Activated B cell treated with CpG ODN at 0.5 μM for 24 hours (primary cell): Measurements from ENCODE around the gene KLK8. TPM values are rescaled to one million over a fixed set of nuclear protein-coding genes. Genes with fewer than 3 reads are reported as not detected.

Experiments used
- ATAC-seq: fragments of 200-7000 bp; cut with Tn5 transposase; one replicate; pipeline ENCODE4 v1.10.0; 2021; ENCODE audit warnings: low read depth, mild to moderate bottlenecking, moderate library complexity
- CTCF ChIA-PET: fragments of 350-600 bp; sonication (Branson Sonifier 250); formaldehyde crosslinking; loops from one replicate; lab custom pipeline; 2021; ENCODE audit warnings: antibody characterized with exemption; lab: Charles Lee
- POLR2A ChIA-PET: fragments of 350-600 bp; sonication (Branson Sonifier 250); formaldehyde crosslinking; loops from one replicate; lab custom pipeline; 2021; ENCODE audit warnings: antibody characterized with exemption; lab: Charles Lee
- DNase-seq: peaks from one replicate; pipeline ENCODE4 v3.0.0; 2022
- H3K27ac Mint-ChIP-seq: one replicate; pipeline ENCODE4 v1.8.0; 2020; ENCODE audit warnings: mixed read lengths
- H3K27me3 Mint-ChIP-seq: one replicate; pipeline ENCODE4 v1.8.0; 2021; ENCODE audit warnings: mixed read lengths
- H3K36me3 Mint-ChIP-seq: one replicate; pipeline ENCODE4 v1.8.0; 2021; ENCODE audit warnings: low read depth, mixed read lengths
- H3K4me1 Mint-ChIP-seq: one replicate; pipeline ENCODE4 v1.8.0; 2021; ENCODE audit warnings: mixed read lengths
- H3K4me3 Mint-ChIP-seq: one replicate; pipeline ENCODE4 v1.8.0; 2020; ENCODE audit warnings: mild to moderate bottlenecking, mixed read lengths
- H3K9me3 Mint-ChIP-seq: one replicate; pipeline ENCODE4 v1.8.0; 2020; ENCODE audit warnings: mixed read lengths
- CTCF ChIP-seq: fragments of 200-600 bp; IDR thresholded peaks from one replicate; pipeline ENCODE4 v1.8.0; 2022; ENCODE audit warnings: antibody characterized with exemption, mild to moderate bottlenecking
- intact Hi-C: fragments of 100-400 bp; cut with micrococcal nuclease; formaldehyde crosslinking; loops from one replicate; pipeline ENCODE4 v1.15.1; 2024
- total RNA-seq: library from RNA; stranded (reverse); gene quantifications from 2 replicates; pipeline ENCODE4 v1.2.3, GENCODE V29; 2022

Gene KLK8
- total RNA-seq, 1 donor from 2014 or later = not detected

GRCh38 chr19:51000981-51001380 is 423 bp downstream of the KLK8 start:
- H3K9me3 Mint-ChIP-seq = no peaks in the 10 kb centered on the region
- H3K36me3 Mint-ChIP-seq = no peaks in the 10 kb centered on the region
- ChIA-PET CTCF (no interaction called here), POLR2A (no interaction called here)
- ATAC-seq = no peak
- no peaks in the 10 kb centered on the region for H3K4me1 Mint-ChIP-seq
- no peak for TF ChIP-seq CTCF
- intact Hi-C loops = no loop called here
- no peak for DNase-seq
- H3K4me3 Mint-ChIP-seq = no peak overlapping the region
- H3K27ac Mint-ChIP-seq = no peak overlapping the region
- H3K27me3 Mint-ChIP-seq = peaks cover 27% of the 10 kb centered on the region

GRCh38 chr19:51000426-51000825 is 978 bp downstream of the KLK8 start:
- Mint-ChIP-seq H3K27me3 (peaks cover 27% of the 10 kb centered on the region), H3K9me3 (no peaks in the 10 kb centered on the region), H3K27ac (no peak overlapping the region), H3K4me3 (no peak overlapping the region), H3K36me3 (no peaks in the 10 kb centered on the region), H3K4me1 (no peaks in the 10 kb centered on the region)
- DNase-seq (no peak), ATAC-seq (no peak)
- CTCF ChIA-PET = no interaction called here
- intact Hi-C loops = no loop called here
- no peak for TF ChIP-seq CTCF
- POLR2A ChIA-PET = no interaction called here

- peaks cover 24% of the 10 kb centered on the region for H3K27me3 Mint-ChIP-seq
- H3K9me3 Mint-ChIP-seq = peaks cover 3% of the 10 kb centered on the region
- CTCF ChIA-PET = no interaction called here
- POLR2A ChIA-PET = no interaction called here
- no peak for TF ChIP-seq CTCF
- H3K4me3 Mint-ChIP-seq = no peak overlapping the region
- intact Hi-C loops = no loop called here
- H3K4me1 Mint-ChIP-seq = no peaks in the 10 kb centered on the region
- DNase-seq (no peak), ATAC-seq (no peak)
- no peak overlapping the region for H3K27ac Mint-ChIP-seq
- H3K36me3 Mint-ChIP-seq = no peaks in the 10 kb centered on the region
These were observed 2.7 kb downstream of the KLK8 start for GRCh38 chr19:50998686-50999085.

- peaks cover 24% of the 10 kb centered on the region for H3K27me3 Mint-ChIP-seq
These were observed 3.3 kb downstream of the KLK8 start for GRCh38 chr19:50998061-50998460.

GRCh38 chr19:50994129-50994528 is 7.3 kb downstream of the KLK8 start:
- no peak for TF ChIP-seq CTCF
- Mint-ChIP-seq H3K4me1 (no peaks in the 10 kb centered on the region), H3K27me3 (peaks cover 23% of the 10 kb centered on the region), H3K4me3 (no peak overlapping the region), H3K36me3 (no peaks in the 10 kb centered on the region), H3K9me3 (peaks cover 3% of the 10 kb centered on the region), H3K27ac (no peak overlapping the region)
- ATAC-seq = no peak
- intact Hi-C loops = no loop called here
- DNase-seq = no peak
- ChIA-PET CTCF (no interaction called here), POLR2A (no interaction called here)

More at GRCh38 chr19:50998061-50998460, 3.3 kb downstream of the KLK8 start:
- Mint-ChIP-seq H3K27ac (no peak overlapping the region), H3K9me3 (peaks cover 3% of the 10 kb centered on the region), H3K4me3 (no peak overlapping the region), H3K36me3 (no peaks in the 10 kb centered on the region), H3K4me1 (no peaks in the 10 kb centered on the region)
- ChIA-PET CTCF (no interaction called here), POLR2A (no interaction called here)
- no peak for DNase-seq
- intact Hi-C loops = no loop called here
- TF ChIP-seq CTCF = no peak
- ATAC-seq = no peak
